ENCODE results near the gene LRSAM1. TPM values are rescaled to one million over a fixed set of nuclear protein-coding genes. Genes with fewer than 3 reads are reported as not detected.

LRSAM1 gene
- total RNA-seq, 1 donor from 2014 or later: 23.8 TPM

DNA sequence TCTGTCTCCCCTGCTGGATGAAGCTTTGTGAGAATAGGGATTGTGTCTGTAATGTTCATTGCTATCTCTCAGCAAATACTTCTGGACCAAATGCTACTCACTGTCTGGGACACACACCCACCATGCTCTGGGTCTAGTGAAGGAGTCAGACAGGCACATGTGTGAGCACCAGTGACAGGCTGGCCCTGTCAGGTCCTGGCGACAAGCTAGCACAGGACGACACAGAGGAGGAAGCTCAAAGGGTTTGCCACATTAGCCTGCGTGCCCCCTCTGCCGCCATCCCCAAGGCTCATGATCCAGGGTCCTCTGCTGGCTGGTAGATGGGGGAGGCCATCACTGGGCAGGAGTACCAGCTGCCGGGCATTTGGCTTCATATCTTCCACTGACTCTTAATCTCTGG is 23.3 kb downstream of the LRSAM1 start:
- H3K36me3 Mint-ChIP-seq (ENCODE audit: low read depth): peaks cover 19% of the 10 kb centered on the region
- H3K27ac Mint-ChIP-seq: no peak overlapping the region
- H3K4me1 Mint-ChIP-seq (ENCODE audit: low read depth): no peaks in the 10 kb centered on the region
- DNase-seq (ENCODE audit: low spot score): no peak
- H3K9me3 Mint-ChIP-seq: no peaks in the 10 kb centered on the region
- intact Hi-C loops (cut with micrococcal nuclease): no loop called here
- H3K4me3 Mint-ChIP-seq: no peak overlapping the region
- H3K27me3 Mint-ChIP-seq (ENCODE audit: insufficient read depth): no peaks in the 10 kb centered on the region

DNA sequence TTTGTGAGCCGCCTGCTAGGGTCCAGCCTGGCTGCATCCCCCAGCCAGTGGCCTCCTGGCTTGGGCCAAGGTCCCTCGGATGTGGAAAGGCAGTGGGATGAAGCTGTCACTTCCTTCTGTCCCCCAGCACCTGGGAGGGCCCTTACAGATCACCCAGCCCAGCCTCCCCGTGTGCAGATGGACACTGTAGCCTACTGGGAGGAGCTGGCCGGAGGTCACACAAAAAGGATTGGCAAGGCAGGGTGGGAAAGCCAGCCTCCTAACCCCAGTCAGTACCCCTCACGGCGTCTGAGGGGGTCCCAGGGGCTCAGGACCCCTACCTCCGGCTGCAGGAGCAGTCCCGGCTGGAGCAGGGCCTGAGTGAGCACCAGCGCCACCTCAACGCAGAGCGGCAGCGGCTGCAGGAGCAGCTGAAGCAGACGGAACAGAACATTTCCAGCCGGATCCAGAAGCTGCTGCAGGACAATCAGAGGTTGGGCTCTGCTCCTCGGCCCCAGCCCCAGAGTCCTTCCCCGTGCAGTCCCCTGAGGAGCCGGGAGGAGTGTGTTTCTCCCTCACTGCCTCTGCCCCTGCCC is 28.3 kb downstream of the LRSAM1 start:
- Mint-ChIP-seq H3K9me3 (no peaks in the 10 kb centered on the region), H3K4me3 (no peak overlapping the region), H3K36me3 (ENCODE audit: low read depth) (peaks cover 15% of the 10 kb centered on the region), H3K4me1 (ENCODE audit: low read depth) (no peaks in the 10 kb centered on the region), H3K27ac (no peak overlapping the region), H3K27me3 (ENCODE audit: insufficient read depth) (no peaks in the 10 kb centered on the region)
- DNase-seq (ENCODE audit: low spot score): no peak
- intact Hi-C loops (cut with micrococcal nuclease): no loop called here

DNA sequence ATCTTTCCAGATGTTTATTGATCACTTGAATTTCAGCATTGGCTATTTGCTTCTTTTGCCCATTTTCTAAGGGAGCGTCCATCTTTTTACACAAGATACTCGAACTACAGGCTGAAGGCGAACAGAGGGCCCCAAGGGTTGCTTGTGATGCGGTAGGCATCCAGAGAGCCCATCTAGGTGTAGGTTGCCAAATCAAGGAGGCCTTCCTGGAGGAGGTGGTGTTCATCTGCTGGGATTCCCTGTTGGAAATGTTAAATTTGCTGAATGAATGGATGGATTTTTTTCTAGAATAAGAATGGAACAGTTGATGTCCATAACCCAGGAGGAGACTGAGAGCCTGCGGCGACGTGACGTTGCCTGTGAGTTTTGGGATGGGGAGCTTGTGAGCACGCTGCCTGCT is 31.4 kb downstream of the LRSAM1 start:
- Mint-ChIP-seq H3K9me3 (no peaks in the 10 kb centered on the region), H3K27ac (no peak overlapping the region), H3K4me3 (no peak overlapping the region), H3K36me3 (ENCODE audit: low read depth) (peaks cover 19% of the 10 kb centered on the region), H3K4me1 (ENCODE audit: low read depth) (no peaks in the 10 kb centered on the region), H3K27me3 (ENCODE audit: insufficient read depth) (no peaks in the 10 kb centered on the region)
- intact Hi-C loops (cut with micrococcal nuclease): no loop called here
- no peak for DNase-seq (ENCODE audit: low spot score)

DNA sequence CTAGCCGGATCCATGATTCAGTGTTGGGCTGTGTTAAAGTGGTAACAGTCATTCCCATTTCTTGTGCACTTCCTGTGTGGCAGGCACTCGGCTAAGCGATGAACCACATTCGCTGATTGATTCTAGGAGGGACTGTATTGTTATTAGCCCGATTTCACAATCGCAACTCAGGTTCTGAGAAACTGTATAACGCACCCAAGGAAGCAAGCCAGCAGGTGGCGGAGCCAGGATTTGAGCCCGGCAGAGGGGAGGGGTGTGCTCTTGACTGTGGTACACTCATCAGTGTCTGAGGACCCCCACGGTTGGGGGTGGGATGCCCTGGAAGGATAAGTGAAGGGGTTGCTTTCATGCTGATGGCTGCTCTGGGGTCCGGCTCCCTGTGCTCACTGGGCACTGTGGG is 34.7 kb downstream of the LRSAM1 start:
- Mint-ChIP-seq H3K9me3 (no peaks in the 10 kb centered on the region), H3K36me3 (ENCODE audit: low read depth) (peaks cover 16% of the 10 kb centered on the region), H3K27ac (no peak overlapping the region), H3K4me1 (ENCODE audit: low read depth) (no peaks in the 10 kb centered on the region), H3K27me3 (ENCODE audit: insufficient read depth) (no peaks in the 10 kb centered on the region), H3K4me3 (no peak overlapping the region)
- DNase-seq (ENCODE audit: low spot score): no peak
- intact Hi-C loops (cut with micrococcal nuclease): no loop called here

DNA sequence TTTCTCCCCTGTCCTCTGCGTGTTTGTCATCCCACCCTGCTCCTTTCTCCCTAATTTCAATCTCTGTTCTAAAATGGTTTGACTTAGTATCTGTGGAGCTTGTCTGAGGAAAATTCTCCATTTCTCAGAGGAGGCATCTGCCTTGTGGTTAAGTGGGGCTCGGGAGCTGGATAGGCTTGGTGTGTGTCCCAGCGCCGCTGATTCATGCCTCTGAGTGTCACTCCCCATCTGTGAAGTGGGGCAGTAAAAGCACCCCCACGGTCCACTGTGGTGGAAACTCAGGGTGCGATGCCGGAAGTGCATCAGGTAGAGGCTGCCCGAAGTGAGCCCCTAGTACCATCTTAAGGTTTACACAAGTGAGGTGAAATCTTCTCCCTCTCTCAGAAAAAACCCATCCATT is 37.6 kb downstream of the LRSAM1 start:
- Mint-ChIP-seq H3K4me1 (ENCODE audit: low read depth) (no peaks in the 10 kb centered on the region), H3K9me3 (no peaks in the 10 kb centered on the region), H3K27me3 (ENCODE audit: insufficient read depth) (no peaks in the 10 kb centered on the region), H3K36me3 (ENCODE audit: low read depth) (peaks cover 15% of the 10 kb centered on the region), H3K4me3 (no peak overlapping the region), H3K27ac (no peak overlapping the region)
- intact Hi-C loops (cut with micrococcal nuclease): no loop called here
- DNase-seq (ENCODE audit: low spot score): no peak

DNA sequence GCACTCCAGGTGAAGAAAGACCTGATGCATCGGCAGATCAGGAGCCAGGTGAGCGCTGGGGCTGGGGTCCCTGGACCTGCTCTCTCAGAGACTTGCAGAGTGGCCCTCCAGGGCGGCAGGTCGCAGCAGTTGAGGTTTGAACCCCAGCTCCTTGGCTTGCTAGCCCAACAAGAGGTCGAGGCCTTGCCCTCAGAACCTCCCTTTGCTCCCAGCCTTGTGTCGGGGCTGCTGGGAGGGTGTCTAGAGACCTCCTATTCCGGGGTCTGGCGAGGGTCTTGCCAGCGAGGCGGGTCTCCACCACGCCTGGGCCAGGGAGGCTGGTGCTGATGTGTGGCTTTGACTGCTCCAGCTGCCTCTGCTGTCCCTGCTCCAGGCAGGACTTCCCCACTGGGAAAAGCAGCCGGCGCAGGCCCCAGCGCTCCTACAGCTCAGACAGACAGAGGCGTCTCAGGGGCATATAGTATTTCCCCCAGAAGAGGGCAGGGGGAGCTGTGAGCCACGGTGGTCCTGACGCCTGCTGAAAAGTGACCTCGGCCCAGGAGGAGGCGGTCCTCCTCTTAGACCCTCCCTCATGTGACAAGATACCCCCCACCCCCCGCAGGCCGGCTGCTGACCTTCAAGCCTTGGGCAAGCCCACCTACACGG is 38.3 kb downstream of the LRSAM1 start:
- DNase-seq (ENCODE audit: low spot score): no peak
- Mint-ChIP-seq H3K27ac (no peak overlapping the region), H3K4me1 (ENCODE audit: low read depth) (no peaks in the 10 kb centered on the region), H3K36me3 (ENCODE audit: low read depth) (peaks cover 11% of the 10 kb centered on the region), H3K9me3 (no peaks in the 10 kb centered on the region), H3K27me3 (ENCODE audit: insufficient read depth) (no peaks in the 10 kb centered on the region), H3K4me3 (no peak overlapping the region)
- intact Hi-C loops (cut with micrococcal nuclease): no loop called here

DNA sequence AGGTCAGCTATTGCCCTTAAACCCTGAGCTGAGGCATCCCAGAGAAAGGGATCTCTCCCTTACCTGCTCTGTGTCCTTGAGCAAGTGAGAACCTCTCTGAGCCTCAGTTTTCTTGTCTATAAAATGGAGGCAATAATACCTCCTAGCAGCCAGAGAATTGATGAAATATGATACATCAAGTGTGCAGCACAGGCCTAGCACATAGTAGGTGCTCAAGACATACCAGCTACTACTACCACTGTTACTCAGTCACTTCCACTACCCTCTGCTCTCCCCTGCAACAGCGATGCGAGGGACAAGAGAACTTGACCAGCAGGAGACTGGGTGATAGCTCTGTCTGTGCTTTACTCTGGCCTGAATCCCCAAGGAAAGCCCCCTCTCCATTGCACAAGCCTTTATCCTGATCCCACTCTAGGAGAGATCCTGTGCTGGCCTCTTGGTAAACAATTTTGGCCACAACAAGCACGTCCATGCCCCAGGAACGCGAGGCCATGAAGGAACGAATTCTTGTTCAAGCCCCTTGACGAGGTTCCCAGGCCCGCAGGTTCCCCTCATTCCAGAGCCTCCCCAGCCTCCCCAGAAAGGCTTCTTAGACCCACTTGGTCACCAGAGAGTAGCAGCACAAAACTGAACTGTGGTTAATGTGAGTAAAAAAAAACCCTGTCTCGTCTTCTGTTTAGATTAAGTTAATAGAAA is 39.4 kb downstream of the LRSAM1 start:
- peaks cover 11% of the 10 kb centered on the region for H3K36me3 Mint-ChIP-seq (ENCODE audit: low read depth)
- no peaks in the 10 kb centered on the region for H3K9me3 Mint-ChIP-seq
- H3K27me3 Mint-ChIP-seq (ENCODE audit: insufficient read depth): no peaks in the 10 kb centered on the region
- no peaks in the 10 kb centered on the region for H3K4me1 Mint-ChIP-seq (ENCODE audit: low read depth)
- no peak for DNase-seq (ENCODE audit: low spot score)
- H3K4me3 Mint-ChIP-seq: no peak overlapping the region
- H3K27ac Mint-ChIP-seq: no peak overlapping the region
- intact Hi-C loops (cut with micrococcal nuclease): no loop called here

DNA sequence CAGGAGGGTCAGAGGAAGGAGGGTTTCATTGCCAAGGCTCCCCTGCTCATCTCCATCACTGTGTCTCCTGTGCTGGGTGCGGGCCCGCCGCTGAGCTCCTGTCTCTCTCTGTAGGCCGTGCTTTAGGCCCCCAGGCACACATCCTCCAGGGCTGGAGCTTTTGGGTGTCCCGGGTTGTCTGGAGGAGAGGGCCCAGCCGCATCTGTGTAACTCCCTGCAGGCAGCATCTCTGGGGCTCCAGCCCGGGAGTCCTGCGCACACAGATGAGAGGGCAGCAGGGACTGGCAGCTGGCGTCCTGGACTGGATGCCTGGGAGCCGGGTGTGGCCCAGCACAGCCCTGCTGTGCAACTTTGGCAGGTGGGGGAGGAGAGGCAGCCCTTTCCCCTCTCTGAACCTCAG is 40.2 kb downstream of the LRSAM1 start:
- Mint-ChIP-seq H3K9me3 (no peaks in the 10 kb centered on the region), H3K27ac (no peak overlapping the region), H3K27me3 (ENCODE audit: insufficient read depth) (no peaks in the 10 kb centered on the region), H3K4me1 (ENCODE audit: low read depth) (no peaks in the 10 kb centered on the region), H3K36me3 (ENCODE audit: low read depth) (peaks cover 12% of the 10 kb centered on the region), H3K4me3 (no peak overlapping the region)
- intact Hi-C loops (cut with micrococcal nuclease): no loop called here
- DNase-seq (ENCODE audit: low spot score): no peak

DNA sequence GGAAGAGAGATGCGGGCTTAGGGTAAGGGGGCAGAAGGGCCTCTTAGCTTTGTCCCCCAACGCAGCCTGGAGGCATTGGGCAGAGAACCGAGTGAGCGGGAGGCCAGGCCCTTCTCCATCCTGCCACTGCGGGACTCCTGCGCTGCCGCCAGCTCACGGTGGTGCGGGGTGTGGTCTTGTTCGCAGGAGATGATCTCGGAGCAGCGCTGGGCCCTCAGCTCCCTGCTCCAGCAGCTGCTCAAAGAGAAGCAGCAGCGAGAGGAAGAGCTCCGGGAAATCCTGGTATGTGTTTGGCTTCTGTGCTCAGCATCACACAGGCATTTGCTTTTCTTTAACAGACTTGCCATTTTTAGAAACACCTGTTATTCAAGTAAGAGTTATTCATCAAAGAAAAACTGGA is 41.3 kb downstream of the LRSAM1 start:
- H3K27me3 Mint-ChIP-seq (ENCODE audit: insufficient read depth): no peaks in the 10 kb centered on the region
- intact Hi-C loops (cut with micrococcal nuclease): no loop called here
- DNase-seq (ENCODE audit: low spot score): no peak
- H3K36me3 Mint-ChIP-seq (ENCODE audit: low read depth): peaks cover 11% of the 10 kb centered on the region
- H3K27ac Mint-ChIP-seq: no peak overlapping the region
- H3K9me3 Mint-ChIP-seq: no peaks in the 10 kb centered on the region
- no peak overlapping the region for H3K4me3 Mint-ChIP-seq
- no peaks in the 10 kb centered on the region for H3K4me1 Mint-ChIP-seq (ENCODE audit: low read depth)

DNA sequence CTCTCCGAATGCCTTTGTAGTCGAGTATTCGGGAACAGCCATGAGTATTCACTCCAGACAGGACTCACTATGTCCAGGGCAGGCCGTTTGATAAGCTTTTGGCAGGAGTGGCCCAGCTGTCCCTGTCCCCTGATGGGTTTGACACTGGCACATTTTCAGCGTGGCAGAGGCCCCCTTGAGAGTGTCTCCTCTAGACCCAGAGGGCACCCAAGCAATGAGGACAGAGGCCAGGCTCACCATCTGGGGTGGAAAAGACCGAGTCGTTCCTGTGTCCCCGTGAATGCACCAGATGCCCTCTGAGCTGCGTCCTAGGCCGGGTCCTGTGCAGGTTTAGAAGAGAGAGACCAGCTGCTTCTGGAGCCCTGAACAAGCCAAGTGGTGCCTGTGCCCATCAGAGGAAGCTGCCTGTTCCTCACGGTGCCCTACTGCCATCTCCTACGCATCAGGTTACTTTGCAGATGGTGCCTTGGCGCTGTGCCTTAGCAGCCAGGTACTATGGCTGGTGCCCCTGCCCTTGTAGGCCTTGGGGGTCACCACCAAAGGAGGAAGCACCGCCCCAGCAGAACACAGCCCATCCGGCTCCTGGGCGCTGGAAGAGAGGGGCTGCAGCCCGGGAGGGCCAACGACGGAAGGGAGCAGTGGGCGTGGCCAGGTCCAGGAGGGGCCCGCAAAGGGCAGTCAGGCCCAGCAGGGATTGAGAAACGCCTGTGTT is 42.4 kb downstream of the LRSAM1 start:
- Mint-ChIP-seq H3K27ac (no peak overlapping the region), H3K27me3 (ENCODE audit: insufficient read depth) (no peaks in the 10 kb centered on the region), H3K4me1 (ENCODE audit: low read depth) (no peaks in the 10 kb centered on the region), H3K4me3 (no peak overlapping the region), H3K36me3 (ENCODE audit: low read depth) (peaks cover 11% of the 10 kb centered on the region), H3K9me3 (no peaks in the 10 kb centered on the region)
- DNase-seq (ENCODE audit: low spot score): no peak
- intact Hi-C loops (cut with micrococcal nuclease): no loop called here

DNA sequence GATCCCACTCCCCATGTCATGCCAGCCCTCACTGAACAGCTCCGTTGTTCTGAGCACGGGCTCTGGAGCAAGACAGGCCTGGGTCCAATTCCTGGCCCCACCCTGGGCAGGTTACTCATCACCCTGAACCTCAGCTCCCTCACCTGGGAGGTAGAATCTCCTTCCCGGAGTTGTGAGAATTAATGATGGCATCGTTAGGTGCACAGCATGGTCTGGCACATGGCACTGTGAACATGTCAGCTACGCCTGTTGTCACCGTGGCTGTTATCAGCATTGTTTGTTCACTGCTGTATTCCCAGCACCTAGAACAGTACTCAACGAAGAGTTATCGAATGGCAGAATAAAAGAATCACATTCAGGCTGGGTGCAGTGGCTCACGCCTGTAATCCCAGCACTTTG is 43.0 kb downstream of the LRSAM1 start:
- no peak overlapping the region for H3K4me3 Mint-ChIP-seq
- H3K4me1 Mint-ChIP-seq (ENCODE audit: low read depth): no peaks in the 10 kb centered on the region
- H3K9me3 Mint-ChIP-seq: no peaks in the 10 kb centered on the region
- H3K27ac Mint-ChIP-seq: no peak overlapping the region
- H3K27me3 Mint-ChIP-seq (ENCODE audit: insufficient read depth): no peaks in the 10 kb centered on the region
- peaks cover 11% of the 10 kb centered on the region for H3K36me3 Mint-ChIP-seq (ENCODE audit: low read depth)
- intact Hi-C loops (cut with micrococcal nuclease): no loop called here
- DNase-seq (ENCODE audit: low spot score): no peak

DNA sequence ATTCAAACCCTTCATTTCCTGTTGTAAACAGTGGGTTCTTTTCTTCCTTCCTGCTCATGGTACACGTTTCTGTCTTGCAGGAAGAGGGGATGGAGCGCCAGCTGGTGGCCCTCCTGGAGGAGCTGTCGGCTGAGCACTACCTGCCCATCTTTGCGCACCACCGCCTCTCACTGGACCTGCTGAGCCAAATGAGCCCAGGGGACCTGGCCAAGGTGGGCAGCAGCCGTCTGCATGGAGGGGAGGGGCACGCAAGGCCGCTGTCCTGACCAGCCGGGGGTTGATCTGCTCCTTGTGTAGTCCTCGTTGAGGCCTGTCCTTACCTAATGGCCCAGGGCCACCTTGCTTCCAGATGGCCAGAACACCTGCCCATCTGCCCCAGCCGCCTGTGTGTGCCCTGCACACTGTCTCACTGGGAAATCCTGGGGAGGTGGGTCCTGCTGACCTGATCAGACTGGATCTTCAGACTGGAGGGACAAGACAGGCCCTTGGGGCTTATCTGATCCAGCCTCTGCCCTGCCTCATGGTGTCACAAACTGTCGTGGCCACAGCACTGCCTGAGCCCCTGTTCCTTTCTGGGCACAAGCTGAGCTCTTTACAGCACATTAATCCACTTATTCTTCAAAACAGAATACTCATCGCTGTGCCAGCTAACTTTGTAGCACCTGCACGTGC is 44.7 kb downstream of the LRSAM1 start:
- H3K27ac Mint-ChIP-seq: no peak overlapping the region
- no peaks in the 10 kb centered on the region for H3K27me3 Mint-ChIP-seq (ENCODE audit: insufficient read depth)
- H3K4me1 Mint-ChIP-seq (ENCODE audit: low read depth): no peaks in the 10 kb centered on the region
- H3K4me3 Mint-ChIP-seq: no peak overlapping the region
- DNase-seq (ENCODE audit: low spot score): no peak
- intact Hi-C loops (cut with micrococcal nuclease): no loop called here
- H3K36me3 Mint-ChIP-seq (ENCODE audit: low read depth): peaks cover 10% of the 10 kb centered on the region
- H3K9me3 Mint-ChIP-seq: no peaks in the 10 kb centered on the region

DNA sequence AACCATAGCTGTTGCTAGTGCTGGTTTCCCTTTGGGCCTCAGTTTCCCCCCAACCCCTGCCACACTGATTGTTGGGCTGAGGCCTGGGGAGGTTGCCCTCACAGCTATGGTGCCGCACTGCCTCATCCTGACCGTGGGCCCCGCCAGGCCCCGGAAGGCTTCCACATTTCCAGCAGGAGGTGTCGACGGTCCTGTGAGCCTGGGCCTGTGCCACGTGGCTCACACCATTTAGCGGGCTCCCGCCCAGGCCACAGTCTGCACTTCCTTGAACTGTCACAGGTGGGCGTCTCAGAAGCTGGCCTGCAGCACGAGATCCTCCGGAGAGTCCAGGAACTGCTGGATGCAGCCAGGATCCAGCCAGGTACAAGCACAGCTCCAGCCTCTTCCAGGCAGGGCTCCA is 45.7 kb downstream of the LRSAM1 start:
- intact Hi-C loops (cut with micrococcal nuclease): no loop called here
- Mint-ChIP-seq H3K9me3 (no peaks in the 10 kb centered on the region), H3K27me3 (ENCODE audit: insufficient read depth) (no peaks in the 10 kb centered on the region), H3K4me1 (ENCODE audit: low read depth) (no peaks in the 10 kb centered on the region), H3K4me3 (no peak overlapping the region), H3K36me3 (ENCODE audit: low read depth) (peaks cover 10% of the 10 kb centered on the region), H3K27ac (no peak overlapping the region)
- no peak for DNase-seq (ENCODE audit: low spot score)

Data from activated T-helper 1 cell treated with anti-CD3 and anti-CD28 coated beads, Interleukin-12 subunit alpha, Interleukin-12 subunit beta, Interleukin-2, Interleukin-4 antibody, amounts not matched to agents 30 ng/mL and 10 ng/mL and 1 ng/mL, durations not matched to agents 14 hours and 24 hours and 36 hours (primary cell).